Lower lobe of right lung (tissue), 2 donors: ENCODE data around the gene NRGN. TPM values are rescaled to one million over a fixed set of nuclear protein-coding genes. Genes with fewer than 3 reads are reported as not detected.
A peak's percentile ranks its signal among the peaks of the same experiment; 100 is the strongest.

Experiments
- ATAC-seq, 2 donors: fragments of 200-7000 bp; cut with Tn5 transposase; one replicate each; pipeline ENCODE4 v1.9.1; 2020 to 2022; ENCODE audit warnings: mild to moderate bottlenecking in 2 of 2, moderate library complexity in 2 of 2
- DNase-seq: peaks from one replicate; pipeline ENCODE4 v3.0.0-alpha.2; 2020
- H3K27ac ChIP-seq: fragments of 200-600 bp; one replicate; pipeline ENCODE4 v1.8.0; 2022
- H3K27me3 ChIP-seq: fragments of 200-600 bp; one replicate; pipeline ENCODE4 v1.8.0; 2022; ENCODE audit warnings: low read depth
- H3K36me3 ChIP-seq: fragments of 200-600 bp; one replicate; pipeline ENCODE4 v1.8.0; 2022; ENCODE audit warnings: mild to moderate bottlenecking
- H3K4me1 ChIP-seq: fragments of 200-600 bp; one replicate; pipeline ENCODE4 v1.8.0; 2022
- H3K4me3 ChIP-seq: fragments of 200-600 bp; one replicate; pipeline ENCODE4 v1.8.0; 2022; ENCODE audit warnings: mild to moderate bottlenecking
- H3K9me3 ChIP-seq: fragments of 200-600 bp; one replicate; pipeline ENCODE4 v1.8.0; 2022
- intact Hi-C: fragments of 100-400 bp; cut with DNase I; formaldehyde crosslinking; loops from one replicate; pipeline ENCODE4 v1.11.0; 2022
- total RNA-seq: library from RNA; stranded (reverse); fragmentation: NEBNext Ultra II Directional; extraction: Animal tissue kit (Norgen Biotek cat#: 25700); gene quantifications from one replicate; pipeline ENCODE4 v1.2.1, GENCODE V29; 2021
- TF ChIP-seq, protein P1 (sequence below): fragments of 200-600 bp; IDR thresholded peaks from one replicate; pipeline ENCODE4 v1.8.0; 2022; ENCODE audit warnings: antibody characterized with exemption, mild to moderate bottlenecking
- donor health status: DM: no; HTN: yes; CAD: no; lungs with severe emphysema.

Gene NRGN
- total RNA-seq, 1 donor from 2014 or later, result 99.1 TPM

- intact Hi-C loops, result no loop called here
Observed at GRCh38 chr11:124778281-124778680, 38.5 kb downstream of the NRGN start.

GRCh38 chr11:124779568-124779967 is 39.8 kb downstream of the NRGN start:
- no peak overlapping the region for H3K4me3 ChIP-seq
- no peak overlapping the region for H3K27ac ChIP-seq
- H3K36me3 ChIP-seq, result peaks cover 6% of the 10 kb centered on the region
- no peaks in the 10 kb centered on the region for H3K4me1 ChIP-seq
- ATAC-seq (no peak), DNase-seq (no peak)
- no peaks in the 10 kb centered on the region for H3K27me3 ChIP-seq
- intact Hi-C loops, result no loop called here
- TF ChIP-seq, protein P1, sequence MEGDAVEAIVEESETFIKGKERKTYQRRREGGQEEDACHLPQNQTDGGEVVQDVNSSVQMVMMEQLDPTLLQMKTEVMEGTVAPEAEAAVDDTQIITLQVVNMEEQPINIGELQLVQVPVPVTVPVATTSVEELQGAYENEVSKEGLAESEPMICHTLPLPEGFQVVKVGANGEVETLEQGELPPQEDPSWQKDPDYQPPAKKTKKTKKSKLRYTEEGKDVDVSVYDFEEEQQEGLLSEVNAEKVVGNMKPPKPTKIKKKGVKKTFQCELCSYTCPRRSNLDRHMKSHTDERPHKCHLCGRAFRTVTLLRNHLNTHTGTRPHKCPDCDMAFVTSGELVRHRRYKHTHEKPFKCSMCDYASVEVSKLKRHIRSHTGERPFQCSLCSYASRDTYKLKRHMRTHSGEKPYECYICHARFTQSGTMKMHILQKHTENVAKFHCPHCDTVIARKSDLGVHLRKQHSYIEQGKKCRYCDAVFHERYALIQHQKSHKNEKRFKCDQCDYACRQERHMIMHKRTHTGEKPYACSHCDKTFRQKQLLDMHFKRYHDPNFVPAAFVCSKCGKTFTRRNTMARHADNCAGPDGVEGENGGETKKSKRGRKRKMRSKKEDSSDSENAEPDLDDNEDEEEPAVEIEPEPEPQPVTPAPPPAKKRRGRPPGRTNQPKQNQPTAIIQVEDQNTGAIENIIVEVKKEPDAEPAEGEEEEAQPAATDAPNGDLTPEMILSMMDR, result no peak
- H3K9me3 ChIP-seq, result no peaks in the 10 kb centered on the region

More at GRCh38 chr11:124778281-124778680, 38.5 kb downstream of the NRGN start:
- DNase-seq (no peak), ATAC-seq (no peak)
- H3K27ac ChIP-seq, result no peak overlapping the region
- no peaks in the 10 kb centered on the region for H3K27me3 ChIP-seq
- H3K4me3 ChIP-seq, result no peak overlapping the region
- no peaks in the 10 kb centered on the region for H3K4me1 ChIP-seq
- H3K9me3 ChIP-seq, result no peaks in the 10 kb centered on the region
- TF ChIP-seq, protein P1, result peak; percentile 18
- peaks cover 6% of the 10 kb centered on the region for H3K36me3 ChIP-seq

- Histone ChIP-seq H3K4me3 (no peak overlapping the region), H3K27me3 (no peaks in the 10 kb centered on the region), H3K4me1 (no peaks in the 10 kb centered on the region), H3K9me3 (no peaks in the 10 kb centered on the region), H3K27ac (no peak overlapping the region), H3K36me3 (peaks cover 6% of the 10 kb centered on the region)
- intact Hi-C loops, result no loop called here
- no peak for ATAC-seq
- no peak for DNase-seq
- TF ChIP-seq, protein P1, result no peak
Observed at GRCh38 chr11:124783002-124783401, 43.3 kb downstream of the NRGN start.

- TF ChIP-seq, protein P1, result no peak
- intact Hi-C loops, result no loop called here
- Histone ChIP-seq H3K27me3 (no peaks in the 10 kb centered on the region), H3K9me3 (no peaks in the 10 kb centered on the region), H3K4me1 (no peaks in the 10 kb centered on the region), H3K36me3 (no peaks in the 10 kb centered on the region), H3K27ac (no peak overlapping the region), H3K4me3 (no peak overlapping the region)
- no peak for ATAC-seq
- DNase-seq, result no peak
Observed at GRCh38 chr11:124784051-124784450, 44.3 kb downstream of the NRGN start.

- intact Hi-C loops, result no loop called here
- Histone ChIP-seq H3K27me3 (no peaks in the 10 kb centered on the region), H3K4me1 (peaks cover 8% of the 10 kb centered on the region), H3K9me3 (no peaks in the 10 kb centered on the region), H3K27ac (no peak overlapping the region), H3K4me3 (no peak overlapping the region), H3K36me3 (no peaks in the 10 kb centered on the region)
- no peak for DNase-seq
- no peak for ATAC-seq
- TF ChIP-seq, protein P1, result no peak
Observed at GRCh38 chr11:124788521-124788920, 48.8 kb downstream of the NRGN start.
